ENCODE results near the gene AUNIP.

The AUNIP gene

GRCh38 chr1:25799935-25800702, 59.1 kb downstream of the AUNIP start, which contains the start of gene SELENON:
TSS of gene SELENON (plus strand) at chr1:25800193. CDS start at chr1:25800231, 38 bp downstream.
- H3K4me3 ChIP-seq (replicated peaks; ENCODE audit: low read depth, low read length): peak within 1 kb of the TSS; percentile 66
- DNase-seq (ENCODE audit: low read depth): peak; percentile 54
- no peak for TF ChIP-seq CTCF (IDR thresholded peaks at IDR 0.05; ENCODE audit: low read length, missing control alignments)

- H3K4me3 ChIP-seq (replicated peaks; ENCODE audit: low read depth, low read length): peak overlapping the region; percentile 50
- TF ChIP-seq CTCF (IDR thresholded peaks at IDR 0.05; ENCODE audit: low read length, missing control alignments): no peak
- no peak for DNase-seq (ENCODE audit: low read depth)
Measured at GRCh38 chr1:25799352-25799934, 59.8 kb downstream of the AUNIP start.

GRCh38 chr1:25798666-25799351, 60.4 kb downstream of the AUNIP start:
- no peak for TF ChIP-seq CTCF (IDR thresholded peaks at IDR 0.05; ENCODE audit: low read length, missing control alignments)
- H3K4me3 ChIP-seq (replicated peaks; ENCODE audit: low read depth, low read length): no peak overlapping the region
- DNase-seq (ENCODE audit: low read depth): no peak

DNA sequence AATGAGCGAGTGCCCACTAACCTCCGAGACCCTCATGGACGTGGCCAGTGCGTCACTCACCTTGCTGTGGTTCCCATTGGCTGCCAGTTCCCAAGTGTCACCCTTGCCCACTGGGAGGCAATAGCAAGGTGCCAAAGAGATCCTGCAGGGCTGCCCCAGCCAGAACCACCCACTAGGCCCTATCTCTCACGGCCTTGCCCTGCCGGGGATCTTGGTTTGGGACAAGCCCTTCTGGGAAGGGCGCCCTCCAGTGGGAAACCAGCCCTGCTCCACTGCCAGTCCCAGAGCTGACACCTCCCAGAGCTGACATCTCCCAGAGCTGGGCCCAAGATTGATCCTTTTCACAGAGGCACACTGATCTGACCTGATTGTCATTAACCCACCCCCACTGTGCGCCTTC, 61.3 kb downstream of the AUNIP start:
- H3K4me3 ChIP-seq (replicated peaks; ENCODE audit: low read depth, low read length): no peak overlapping the region
- DNase-seq (ENCODE audit: low read depth): peak; percentile 32
- TF ChIP-seq CTCF (IDR thresholded peaks at IDR 0.05; ENCODE audit: low read length, missing control alignments): peak; percentile 58

- TF ChIP-seq CTCF (IDR thresholded peaks at IDR 0.05; ENCODE audit: low read length, missing control alignments): peak; percentile 83
- H3K4me3 ChIP-seq (replicated peaks; ENCODE audit: low read depth, low read length): no peak overlapping the region
- DNase-seq (ENCODE audit: low read depth): peak; percentile 82
Measured at GRCh38 chr1:25796811-25797458, 62.3 kb downstream of the AUNIP start.

- no peak overlapping the region for H3K4me3 ChIP-seq (replicated peaks; ENCODE audit: low read depth, low read length)
- TF ChIP-seq CTCF (IDR thresholded peaks at IDR 0.05; ENCODE audit: low read length, missing control alignments): no peak
- no peak for DNase-seq (ENCODE audit: low read depth)
Measured at GRCh38 chr1:25795946-25796810, 63.1 kb downstream of the AUNIP start.

All from fibroblast of pulmonary artery (primary cell).